Naive thymus-derived CD4-positive, alpha-beta T cell (primary cell): ENCODE data around the gene FAM174C. TPM values are rescaled to one million over a fixed set of nuclear protein-coding genes. Genes with fewer than 3 reads are reported as not detected.

Experiments
- ATAC-seq: fragments of 150-1000 bp; cut with Tn5 transposase; 2 replicates; pipeline ENCODE4 v1.10.0; 2021; ENCODE audit warnings: mild to moderate bottlenecking, moderate library complexity
- CTCF ChIA-PET: fragments of 350-600 bp; sonication (Branson Sonifier 250); formaldehyde crosslinking; loops from one replicate; lab custom pipeline; 2021; ENCODE audit warnings: antibody characterized with exemption; lab: Charles Lee
- POLR2A ChIA-PET: fragments of 350-600 bp; sonication (Branson Sonifier 250); formaldehyde crosslinking; loops from one replicate; lab custom pipeline; 2021; ENCODE audit warnings: antibody characterized with exemption, inconsistent platforms; lab: Charles Lee
- DNase-seq, 9 donors: peaks; one replicate each; pipeline versions ENCODE4 v3.0.0 to v3.0.0-alpha.2; 2020 to 2022; ENCODE audit warnings: mixed read lengths in 1 of 9
- H3K27ac ChIP-seq: one replicate; pipeline ENCODE4 v1.7.0; 2013; ENCODE audit warnings: mild to moderate bottlenecking, low read depth, low read length, moderate library complexity
- H3K27me3 ChIP-seq, 2 donors: one replicate each; pipeline ENCODE4 v1.7.0; 2013; ENCODE audit warnings: low read length in 2 of 2, mild to moderate bottlenecking in 2 of 2, moderate library complexity in 2 of 2; ENCODE audit not compliant: control insufficient read depth in 2 of 2, insufficient read depth in 2 of 2
- H3K36me3 ChIP-seq, 3 experiments: 1 replicate in 2 of 3; 2 replicates in 1 of 3; pipeline ENCODE4 v1.7.0; 2013; ENCODE audit warnings: low read length in 3 of 3, mild to moderate bottlenecking in 3 of 3, moderate library complexity in 1 of 3; ENCODE audit not compliant: insufficient read depth in 3 of 3, control insufficient read depth in 2 of 3
- H3K4me1 ChIP-seq, 2 donors: one replicate each; pipeline ENCODE4 v1.7.0; 2013; ENCODE audit warnings: low read length in 2 of 2, mild to moderate bottlenecking in 2 of 2, moderate library complexity in 1 of 2; ENCODE audit not compliant: control insufficient read depth in 2 of 2, insufficient read depth in 2 of 2
- H3K4me3 ChIP-seq: 2 replicates; pipeline ENCODE4 v1.7.0; 2013; ENCODE audit warnings: mild to moderate bottlenecking, low read length
- H3K9me3 ChIP-seq, 3 experiments: 1 replicate in 2 of 3; 2 replicates in 1 of 3; pipeline ENCODE4 v1.7.0; 2013; ENCODE audit warnings: low read length in 3 of 3; ENCODE audit not compliant: control insufficient read depth in 2 of 3
- H3K27ac Mint-ChIP-seq, 9 donors: one replicate each; pipeline ENCODE4 v1.8.0; 2020 to 2022; ENCODE audit warnings: mixed read lengths in 9 of 9, mild to moderate bottlenecking in 8 of 9, moderate library complexity in 5 of 9, inconsistent platforms in 2 of 9
- H3K27me3 Mint-ChIP-seq, 5 donors: one replicate each; pipeline ENCODE4 v1.8.0; 2021 to 2022; ENCODE audit warnings: mixed read lengths in 5 of 5, mild to moderate bottlenecking in 1 of 5
- H3K36me3 Mint-ChIP-seq, 5 donors: one replicate each; pipeline ENCODE4 v1.8.0; 2020 to 2022; ENCODE audit warnings: mixed read lengths in 5 of 5, mild to moderate bottlenecking in 3 of 5, inconsistent platforms in 1 of 5
- H3K4me1 Mint-ChIP-seq, 7 donors: one replicate each; pipeline ENCODE4 v1.8.0; 2020 to 2022; ENCODE audit warnings: mixed read lengths in 7 of 7, mild to moderate bottlenecking in 3 of 7, inconsistent platforms in 1 of 7
- H3K4me3 Mint-ChIP-seq, 10 donors: one replicate each; pipeline ENCODE4 v1.8.0; 2020 to 2022; ENCODE audit warnings: mild to moderate bottlenecking in 10 of 10, mixed read lengths in 10 of 10, moderate library complexity in 6 of 10, inconsistent platforms in 2 of 10
- H3K9me3 Mint-ChIP-seq, 11 donors: one replicate each; pipeline ENCODE4 v1.8.0; 2020 to 2022; ENCODE audit warnings: mixed read lengths in 11 of 11, mild to moderate bottlenecking in 4 of 11, inconsistent platforms in 1 of 11, moderate library complexity in 1 of 11
- intact Hi-C, 2 donors: fragments of 100-400 bp; cut with micrococcal nuclease; formaldehyde crosslinking; loops; one replicate each; pipeline ENCODE4 v1.15.1; 2023
- polyA plus RNA-seq, 2 donors: library from polyadenylated mRNA; unstranded; fragments of 300-500 nt; fragmentation: Illumina TruSeq; gene quantifications; one replicate each; pipeline ENCODE4 v1.2.3, GENCODE V29; 2021
- total RNA-seq, 6 experiments: library from RNA in 5 of 6; stranded (reverse) in 5 of 6; gene quantifications; 1 replicate in 5 of 6; 2 replicates in 1 of 6; pipeline ENCODE4 v1.2.3 and lab custom pipeline; 2021 to 2026

The FAM174C gene
- total and polyA plus RNA-seq, 7 experiments from 2014 or later = 31.7 to 78.8 (median 50.0) TPM

DNA sequence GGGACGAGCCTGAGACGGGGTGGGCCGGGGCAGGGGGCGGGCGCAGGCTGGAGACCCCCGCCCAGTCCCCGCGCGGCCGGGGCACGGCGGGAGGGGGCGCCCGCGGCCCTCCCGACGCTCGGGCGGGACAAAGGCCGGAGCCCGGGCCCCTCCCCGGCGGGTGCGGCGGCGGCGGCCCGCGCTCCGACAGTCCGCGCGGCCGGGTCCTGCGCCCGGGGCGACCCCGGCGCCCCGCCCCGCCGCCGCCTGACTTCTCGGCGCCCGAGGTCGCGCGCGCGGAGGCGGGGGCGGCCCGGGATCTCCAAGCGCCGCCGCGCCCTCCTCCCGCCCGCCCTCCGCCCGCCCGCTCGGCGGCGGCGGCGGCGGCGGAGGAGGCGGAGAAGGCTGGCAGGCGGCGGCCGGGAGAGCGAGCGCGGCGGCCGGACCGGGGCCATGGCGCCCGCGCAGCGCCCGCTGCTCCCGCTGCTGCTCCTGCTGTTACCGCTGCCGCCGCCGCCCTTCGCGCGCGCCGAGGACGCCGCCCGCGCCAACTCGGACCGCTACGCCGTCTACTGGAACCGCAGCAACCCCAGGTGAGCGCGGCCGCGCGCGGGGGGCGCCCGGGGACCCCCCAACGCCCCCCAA lies 10.5 kb downstream of the FAM174C start, which contains the start of gene EFNA2:
TSS of gene EFNA2 (plus strand) at position 137 of the 624 bp plus-strand sequence. CDS start at position 433, 296 bp downstream.
- Mint-ChIP-seq H3K9me3 (peaks cover 0 to 1% (median 0%) of the 10 kb centered on the region in 11 donors), H3K4me3 (peak within 1 kb of the TSS; percentile 15 to 69 (median 44)), H3K36me3 (no peaks in the 10 kb centered on the region), H3K27ac (no peak within 1 kb of the TSS), H3K4me1 (peaks cover 0 to 13% (median 4%) of the 10 kb centered on the region in 7 donors), H3K27me3 (peaks cover 12 to 35% (median 20%) of the 10 kb centered on the region in 5 donors)
- Histone ChIP-seq H3K27ac (no peak within 1 kb of the TSS), H3K36me3 (no peaks in the 10 kb centered on the region), H3K27me3 (peaks cover 0 to 3% of the 10 kb centered on the region in 2 donors), H3K4me1 (peaks cover 0 to 4% of the 10 kb centered on the region in 2 donors), H3K4me3 (no peak within 1 kb of the TSS), H3K9me3 (no peaks in the 10 kb centered on the region)
- CTCF ChIA-PET = no interaction called here
- DNase-seq (no peak), ATAC-seq (no peak)
- POLR2A ChIA-PET = no interaction called here
- intact Hi-C loops = no loop called here

DNA sequence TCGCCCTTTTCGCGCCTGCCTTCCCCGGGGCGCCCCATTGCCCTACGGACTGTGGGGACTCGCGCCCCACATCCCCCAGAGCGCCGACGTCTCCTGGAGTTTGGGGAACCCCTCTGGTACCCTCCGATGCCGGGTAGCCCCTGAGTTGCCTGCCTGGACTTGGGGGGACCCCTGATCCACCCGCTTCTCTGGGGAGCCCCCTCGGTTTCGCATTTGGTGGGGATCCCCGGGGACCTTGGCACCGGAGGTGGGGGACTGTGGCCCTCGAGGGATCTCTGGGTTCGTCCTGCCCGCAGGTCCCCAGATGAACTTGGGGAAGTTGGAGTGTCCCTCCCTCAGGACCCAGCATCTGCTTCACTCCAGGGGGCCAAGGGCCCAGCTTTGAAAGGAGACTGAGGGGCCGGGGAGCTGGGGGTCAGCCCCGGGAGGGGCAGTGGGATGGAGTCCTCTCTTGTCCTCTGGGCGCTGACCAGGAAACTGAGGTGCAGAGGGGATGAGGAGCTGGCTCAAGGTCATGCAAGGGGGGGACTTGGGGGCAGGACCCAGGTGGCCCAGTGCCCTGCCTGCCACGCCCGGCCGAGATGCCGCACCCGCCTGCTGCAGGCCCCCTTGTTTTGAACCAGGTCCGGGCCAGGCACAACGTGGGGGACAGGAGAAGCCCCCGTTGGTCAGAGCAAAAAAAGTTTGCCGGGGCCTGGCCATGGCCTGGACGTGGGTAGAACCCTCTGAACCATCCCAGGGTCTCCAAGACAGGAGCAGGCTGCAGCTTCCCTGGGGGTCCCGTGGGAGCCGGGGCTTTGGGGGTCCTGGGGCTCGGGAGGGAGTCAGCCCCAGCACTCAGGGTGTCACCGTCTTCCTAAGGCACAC lies 11.4 kb downstream of the FAM174C start:
- Histone ChIP-seq H3K4me1 (peaks cover 0 to 4% of the 10 kb centered on the region in 2 donors), H3K36me3 (no peaks in the 10 kb centered on the region), H3K4me3 (no peak overlapping the region), H3K27me3 (peaks cover 0 to 3% of the 10 kb centered on the region in 2 donors), H3K27ac (no peak overlapping the region), H3K9me3 (no peaks in the 10 kb centered on the region)
- peaks cover 0 to 1% (median 0%) of the 10 kb centered on the region in 11 donors for H3K9me3 Mint-ChIP-seq
- intact Hi-C loops = no loop called here
- no peaks in the 10 kb centered on the region for H3K36me3 Mint-ChIP-seq
- no peak for DNase-seq
- H3K4me1 Mint-ChIP-seq = peaks cover 0 to 11% (median 4%) of the 10 kb centered on the region in 7 donors
- H3K27ac Mint-ChIP-seq = no peak overlapping the region
- H3K4me3 Mint-ChIP-seq = peak overlapping the region in 7 of 10 donors; percentile 32 to 65 (median 41)
- no peak for ATAC-seq
- CTCF ChIA-PET = no interaction called here
- H3K27me3 Mint-ChIP-seq = peaks cover 12 to 34% (median 20%) of the 10 kb centered on the region in 5 donors
- POLR2A ChIA-PET = interaction anchor here (0.6 to 0.9 kb wide), 2 partner anchors 11 to 40 kb away, joined by 3 read pairs; partner anchors contain the start of gene FAM174C

DNA sequence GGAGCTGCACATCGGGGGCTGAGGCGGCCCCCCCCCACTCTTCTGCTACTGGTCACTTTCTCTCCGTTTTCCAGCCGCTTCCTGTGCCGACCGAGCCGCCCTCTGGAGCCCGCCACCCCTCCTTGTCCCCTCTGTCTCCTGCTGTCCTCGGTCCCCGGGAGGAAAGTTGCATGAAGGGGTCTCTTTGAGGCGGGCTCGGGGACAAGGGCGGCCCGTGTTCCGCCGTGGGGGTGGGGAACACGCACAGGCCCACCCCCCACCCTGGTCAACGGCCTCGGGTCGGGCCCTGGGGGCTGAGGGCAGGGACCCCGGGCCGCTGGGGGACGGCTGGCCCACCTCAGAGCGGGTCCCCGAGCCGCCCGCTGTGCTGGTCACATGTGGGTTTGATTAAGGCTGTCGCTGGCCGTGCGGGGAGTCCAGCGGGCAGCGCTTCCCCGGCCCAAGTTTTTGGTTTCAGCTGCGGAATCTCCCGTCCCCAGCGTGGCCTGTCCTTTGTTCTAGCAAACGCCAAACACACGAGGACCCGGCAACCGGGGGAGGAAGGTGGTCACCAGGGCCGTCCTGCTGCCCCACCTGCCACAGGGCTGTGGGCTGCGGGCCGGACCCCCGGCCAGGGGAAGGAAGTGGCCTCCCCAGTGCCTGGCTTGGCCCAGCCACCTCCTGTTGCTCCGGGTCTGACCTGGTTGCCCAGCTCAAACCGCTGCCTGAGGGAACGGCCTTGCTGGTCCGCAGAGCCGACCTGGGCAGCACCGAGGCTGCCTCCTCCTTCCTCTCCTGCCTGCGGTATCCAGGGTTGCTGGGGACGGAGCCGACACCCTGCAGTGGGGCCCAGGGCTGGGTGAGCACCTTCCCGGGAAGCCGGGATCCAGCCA lies 12.3 kb downstream of the FAM174C start:
- H3K4me1 Mint-ChIP-seq = peaks cover 0 to 10% (median 4%) of the 10 kb centered on the region in 7 donors
- CTCF ChIA-PET = no interaction called here
- Histone ChIP-seq H3K4me3 (no peak overlapping the region), H3K4me1 (peaks cover 0 to 4% of the 10 kb centered on the region in 2 donors), H3K9me3 (no peaks in the 10 kb centered on the region), H3K27ac (no peak overlapping the region), H3K36me3 (no peaks in the 10 kb centered on the region), H3K27me3 (peaks cover 0 to 3% of the 10 kb centered on the region in 2 donors)
- POLR2A ChIA-PET = interaction anchor here (0.9 kb wide), 1 partner anchor 12 kb away, joined by 3 read pairs; the partner anchor contains the start of gene FAM174C
- no peak overlapping the region for H3K27ac Mint-ChIP-seq
- no peaks in the 10 kb centered on the region for H3K36me3 Mint-ChIP-seq
- peaks cover 15 to 32% (median 26%) of the 10 kb centered on the region in 5 donors for H3K27me3 Mint-ChIP-seq
- peak overlapping the region in 1 of 10 donors; percentile 11 for H3K4me3 Mint-ChIP-seq
- ATAC-seq (no peak), DNase-seq (no peak)
- H3K9me3 Mint-ChIP-seq = peaks cover 0 to 1% (median 0%) of the 10 kb centered on the region in 11 donors
- intact Hi-C loops = no loop called here

DNA sequence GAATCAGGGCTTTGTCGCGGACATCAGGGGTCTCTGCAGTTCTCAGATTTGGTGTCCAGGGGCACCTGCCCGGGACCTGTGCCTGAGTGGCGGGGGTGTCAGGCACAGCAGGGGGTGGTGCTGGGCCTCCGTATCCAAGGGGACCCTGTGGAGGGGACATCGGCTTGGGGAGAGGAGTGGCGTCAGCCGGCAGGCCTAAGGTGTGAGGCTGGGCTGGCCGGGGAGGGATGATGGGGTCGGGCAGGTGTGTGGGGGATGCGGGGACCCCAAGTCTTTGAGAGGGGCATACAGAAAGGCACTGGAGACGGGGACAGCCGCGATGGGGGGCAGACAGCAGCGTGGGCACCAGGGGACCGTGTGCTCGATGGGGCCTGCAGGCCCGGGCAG lies 12.9 kb downstream of the FAM174C start:
- H3K36me3 ChIP-seq = no peaks in the 10 kb centered on the region
- peak overlapping the region in 1 of 10 donors; percentile 11 for H3K4me3 Mint-ChIP-seq
- peaks cover 0 to 4% of the 10 kb centered on the region in 2 donors for H3K4me1 ChIP-seq
- DNase-seq (no peak), ATAC-seq (no peak)
- H3K36me3 Mint-ChIP-seq = no peaks in the 10 kb centered on the region
- ChIA-PET POLR2A (no interaction called here), CTCF (no interaction called here)
- H3K27me3 ChIP-seq = peaks cover 0 to 3% of the 10 kb centered on the region in 2 donors
- peaks cover 15 to 32% (median 28%) of the 10 kb centered on the region in 5 donors for H3K27me3 Mint-ChIP-seq
- no peak overlapping the region for H3K27ac ChIP-seq
- intact Hi-C loops = no loop called here
- H3K9me3 Mint-ChIP-seq = peaks cover 0 to 1% (median 0%) of the 10 kb centered on the region in 11 donors
- H3K9me3 ChIP-seq = no peaks in the 10 kb centered on the region
- peaks cover 0 to 10% (median 5%) of the 10 kb centered on the region in 7 donors for H3K4me1 Mint-ChIP-seq
- no peak overlapping the region for H3K4me3 ChIP-seq
- no peak overlapping the region for H3K27ac Mint-ChIP-seq

DNA sequence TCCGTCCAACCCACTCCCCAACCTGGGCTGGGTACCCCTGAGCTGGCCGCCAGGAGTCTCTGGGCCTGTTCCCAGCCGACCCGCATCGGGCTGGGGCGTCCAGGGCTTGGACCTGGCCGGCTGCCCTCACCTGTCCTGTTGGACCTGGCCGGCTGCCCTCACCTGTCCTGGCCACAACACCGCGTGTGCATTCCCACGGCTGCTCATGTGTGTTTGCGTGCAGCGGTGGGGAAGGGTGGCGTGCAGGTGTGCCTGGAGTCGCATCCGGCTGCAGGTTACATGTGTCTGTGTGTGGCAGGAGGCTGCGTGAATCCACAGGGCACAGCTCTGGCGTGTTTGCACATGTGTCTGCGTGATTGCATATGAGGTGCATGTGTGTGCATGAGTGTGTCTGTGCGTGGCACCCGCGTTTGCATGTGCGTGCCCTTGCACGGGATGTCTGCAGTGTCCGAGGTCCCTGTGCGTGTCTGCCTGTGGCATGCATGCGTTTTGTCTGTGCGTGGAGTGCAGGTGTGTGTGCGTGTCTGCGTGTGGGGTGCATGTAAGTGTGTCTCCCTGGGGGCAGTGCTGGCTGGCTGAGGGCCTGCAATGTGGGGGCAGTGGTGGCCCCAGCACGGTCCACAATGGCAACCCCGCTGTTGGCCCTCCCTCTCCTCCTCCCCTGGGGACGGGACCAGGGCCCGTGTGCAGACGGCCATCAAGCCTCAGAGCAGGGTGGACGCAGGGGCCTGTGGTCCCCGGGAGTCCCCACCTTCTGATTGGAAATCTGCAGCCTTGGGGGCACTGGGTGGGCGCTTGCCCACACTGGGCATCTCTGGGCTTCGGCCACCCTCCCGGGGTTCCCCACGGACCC lies 13.7 kb downstream of the FAM174C start:
- no peak overlapping the region for H3K4me3 Mint-ChIP-seq
- H3K27me3 ChIP-seq = peaks cover 0 to 3% of the 10 kb centered on the region in 2 donors
- ChIA-PET CTCF (no interaction called here), POLR2A (no interaction called here)
- peaks cover 0 to 1% (median 0%) of the 10 kb centered on the region in 11 donors for H3K9me3 Mint-ChIP-seq
- no peaks in the 10 kb centered on the region for H3K36me3 Mint-ChIP-seq
- no peaks in the 10 kb centered on the region for H3K9me3 ChIP-seq
- no peak overlapping the region for H3K27ac Mint-ChIP-seq
- H3K4me3 ChIP-seq = no peak overlapping the region
- H3K36me3 ChIP-seq = no peaks in the 10 kb centered on the region
- H3K4me1 Mint-ChIP-seq = peaks cover 0 to 10% (median 5%) of the 10 kb centered on the region in 7 donors
- H3K4me1 ChIP-seq = peaks cover 0 to 4% of the 10 kb centered on the region in 2 donors
- DNase-seq = no peak
- intact Hi-C loops = no loop called here
- no peak overlapping the region for H3K27ac ChIP-seq
- H3K27me3 Mint-ChIP-seq = peaks cover 15 to 29% (median 26%) of the 10 kb centered on the region in 5 donors
- no peak for ATAC-seq
